NCI-H510A treated with DMSO at 0.1 percent for 48 hours (cell line): ENCODE data around the gene VIPR1.
"Not testable (repeated sequence)": the region's sequence is repeated elsewhere in the genome, so short reads cannot be mapped to it uniquely, and the experiment has no call there.

Source experiments
- DNase-seq: peaks from one replicate; lab custom pipeline; 2025; lab: John Stamatoyannopoulos, UW

The VIPR1 gene

GRCh38 chr3:42579346-42579745 lies 76.9 kb downstream of the VIPR1 start:
- not testable (repeated sequence) for DNase-seq

- DNase-seq: peak; percentile 76
These were observed 78.9 kb downstream of the VIPR1 start for GRCh38 chr3:42581400-42581708.

GRCh38 chr3:42581709-42582473 lies 79.4 kb downstream of the VIPR1 start, which contains the start of gene SEC22C:
Gene SEC22C (minus strand): TSS chr3:42581967. CDS start chr3:42569046, 12,921 bp downstream.
- DNase-seq: peak; percentile 95

GRCh38 chr3:42582474-42583070 lies 80.1 kb downstream of the VIPR1 start:
- peak; percentile 65 for DNase-seq
